Immature natural killer cell (primary cell): Measurements from ENCODE around the gene ERCC2. TPM values are rescaled to one million over a fixed set of nuclear protein-coding genes. Genes with fewer than 3 reads are reported as not detected.

Source experiments
- DNase-seq, 3 donors: peaks; one replicate each; pipeline ENCODE4 v3.0.0; 2022; ENCODE audit warnings: mixed read lengths in 1 of 3
- H3K27ac Mint-ChIP-seq, 6 donors: one replicate each; pipeline ENCODE4 v1.8.0; 2020; ENCODE audit warnings: mixed read lengths in 6 of 6, mild to moderate bottlenecking in 5 of 6, inconsistent platforms in 4 of 6, moderate library complexity in 3 of 6
- H3K27me3 Mint-ChIP-seq, 3 donors: one replicate each; pipeline ENCODE4 v1.8.0; 2020 to 2021; ENCODE audit warnings: low read depth in 3 of 3, mild to moderate bottlenecking in 3 of 3, mixed read lengths in 3 of 3, moderate library complexity in 3 of 3, inconsistent platforms in 1 of 3
- H3K36me3 Mint-ChIP-seq, 3 donors: one replicate each; pipeline ENCODE4 v1.8.0; 2020; ENCODE audit warnings: mixed read lengths in 3 of 3, inconsistent platforms in 2 of 3, mild to moderate bottlenecking in 2 of 3
- H3K4me1 Mint-ChIP-seq, 2 donors: one replicate each; pipeline ENCODE4 v1.8.0; 2020; ENCODE audit warnings: inconsistent platforms in 2 of 2, mild to moderate bottlenecking in 2 of 2, mixed read lengths in 2 of 2, moderate library complexity in 1 of 2
- H3K4me3 Mint-ChIP-seq, 5 donors: one replicate each; pipeline ENCODE4 v1.8.0; 2020; ENCODE audit warnings: mild to moderate bottlenecking in 5 of 5, mixed read lengths in 5 of 5, inconsistent platforms in 3 of 5, moderate library complexity in 3 of 5
- H3K9me3 Mint-ChIP-seq, 6 donors: one replicate each; pipeline ENCODE4 v1.8.0; 2020; ENCODE audit warnings: mild to moderate bottlenecking in 6 of 6, mixed read lengths in 6 of 6, inconsistent platforms in 4 of 6, moderate library complexity in 3 of 6
- polyA plus RNA-seq, 3 donors: library from polyadenylated mRNA; unstranded; fragments of 300-500 nt; fragmentation: Illumina TruSeq; gene quantifications; one replicate each; pipeline ENCODE4 v1.2.3, GENCODE V29; 2021

ERCC2 gene
- polyA plus RNA-seq, 3 donors from 2014 or later: 2.4 to 8.7 (median 3.1) TPM

DNA sequence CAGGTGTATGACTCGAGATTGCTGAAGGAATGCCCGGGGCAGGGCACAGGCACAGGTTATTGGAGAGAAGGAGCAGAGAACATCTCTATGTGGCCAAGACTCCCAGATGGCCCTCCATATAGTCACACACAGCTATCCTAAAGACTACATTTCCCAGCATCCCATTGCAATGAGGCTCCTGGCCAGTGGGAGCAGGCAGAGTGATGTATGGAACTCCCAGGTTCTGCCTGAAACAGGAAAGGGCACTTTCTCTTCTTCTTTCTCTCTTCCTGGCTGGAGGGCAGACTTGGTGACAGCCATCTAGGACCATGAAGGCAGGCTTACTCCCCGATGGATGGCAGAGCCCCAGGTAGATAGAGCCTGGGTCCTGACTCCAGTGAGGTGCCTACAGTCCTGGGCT is 21.0 kb upstream of the ERCC2 start:
- H3K27ac Mint-ChIP-seq: no peak overlapping the region
- no peak overlapping the region for H3K4me3 Mint-ChIP-seq
- no peaks in the 10 kb centered on the region for H3K9me3 Mint-ChIP-seq
- DNase-seq: no peak
- H3K27me3 Mint-ChIP-seq: peaks cover 1 to 16% (median 9%) of the 10 kb centered on the region in 3 donors
- H3K4me1 Mint-ChIP-seq: no peaks in the 10 kb centered on the region
- H3K36me3 Mint-ChIP-seq: no peaks in the 10 kb centered on the region

DNA sequence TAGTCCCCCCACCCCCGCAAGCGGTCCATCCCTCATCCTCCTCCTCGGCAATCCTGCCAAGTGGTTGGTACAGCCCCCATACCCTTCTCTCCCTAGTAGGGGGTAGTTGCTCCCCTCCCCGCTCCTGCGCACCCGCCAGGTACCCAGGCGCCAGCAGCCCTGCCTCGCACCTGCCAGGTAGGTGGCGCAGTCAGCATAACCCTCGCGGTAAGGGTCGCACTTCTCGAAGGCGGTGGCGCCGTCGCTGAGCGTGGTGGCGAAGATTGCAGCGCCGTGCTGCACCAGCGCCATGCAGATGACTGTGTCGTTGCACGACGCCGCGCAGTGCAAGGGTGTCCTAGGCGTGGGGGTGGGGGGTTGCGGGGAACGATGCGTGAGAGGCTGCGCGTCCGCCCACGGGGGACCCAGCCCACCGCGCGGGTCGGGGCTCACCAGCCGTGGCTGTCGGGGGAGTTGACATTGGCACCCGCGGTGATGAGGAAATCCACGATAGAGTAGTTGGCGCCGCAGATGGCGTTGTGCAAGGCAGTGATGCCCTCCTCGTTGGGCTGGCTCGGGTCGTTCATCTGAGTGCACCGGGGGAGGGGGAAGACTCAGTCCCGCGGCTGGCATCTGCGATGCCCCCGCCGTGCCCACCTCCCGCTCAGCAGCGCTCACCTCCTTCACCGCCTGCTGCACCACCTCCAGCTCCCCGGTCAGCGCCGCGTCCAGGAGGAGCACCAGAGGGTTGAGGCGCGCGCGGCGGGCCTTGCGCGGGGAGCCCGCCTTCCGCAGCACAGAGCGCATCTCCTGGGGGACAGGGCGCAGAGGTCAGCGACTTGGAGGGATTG is 15.2 kb upstream of the ERCC2 start:
- Mint-ChIP-seq H3K4me3 (no peak overlapping the region), H3K36me3 (no peaks in the 10 kb centered on the region), H3K9me3 (no peaks in the 10 kb centered on the region), H3K4me1 (no peaks in the 10 kb centered on the region), H3K27ac (peak overlapping the region in 1 of 6 donors; percentile 28), H3K27me3 (peaks cover 9 to 23% (median 18%) of the 10 kb centered on the region in 3 donors)
- DNase-seq: no peak

DNA sequence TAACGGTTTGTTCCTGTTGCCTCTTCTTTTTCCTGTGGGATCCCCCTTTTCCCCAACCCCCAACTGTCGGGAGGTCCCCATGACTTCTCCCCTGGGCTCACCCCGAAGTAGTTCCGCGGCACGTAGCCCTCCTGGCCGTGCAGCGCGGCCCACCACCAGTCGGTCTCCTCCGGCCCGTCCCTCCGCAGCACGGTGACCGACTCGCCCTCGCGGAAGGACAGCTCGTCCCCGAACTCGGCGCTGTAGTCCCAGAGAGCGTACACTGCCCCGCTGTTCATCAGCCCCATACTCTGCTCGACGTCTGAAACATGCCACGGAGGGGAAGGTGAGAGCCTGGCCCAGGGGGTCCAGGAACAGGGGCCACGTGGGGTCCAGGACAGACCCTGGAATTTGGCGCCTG is 12.1 kb upstream of the ERCC2 start:
- peak overlapping the region in 1 of 6 donors; percentile 8 for H3K27ac Mint-ChIP-seq
- no peaks in the 10 kb centered on the region for H3K36me3 Mint-ChIP-seq
- H3K9me3 Mint-ChIP-seq: no peaks in the 10 kb centered on the region
- H3K4me1 Mint-ChIP-seq: no peaks in the 10 kb centered on the region
- no peak for DNase-seq
- H3K27me3 Mint-ChIP-seq: peaks cover 9 to 12% (median 12%) of the 10 kb centered on the region in 3 donors
- no peak overlapping the region for H3K4me3 Mint-ChIP-seq

DNA sequence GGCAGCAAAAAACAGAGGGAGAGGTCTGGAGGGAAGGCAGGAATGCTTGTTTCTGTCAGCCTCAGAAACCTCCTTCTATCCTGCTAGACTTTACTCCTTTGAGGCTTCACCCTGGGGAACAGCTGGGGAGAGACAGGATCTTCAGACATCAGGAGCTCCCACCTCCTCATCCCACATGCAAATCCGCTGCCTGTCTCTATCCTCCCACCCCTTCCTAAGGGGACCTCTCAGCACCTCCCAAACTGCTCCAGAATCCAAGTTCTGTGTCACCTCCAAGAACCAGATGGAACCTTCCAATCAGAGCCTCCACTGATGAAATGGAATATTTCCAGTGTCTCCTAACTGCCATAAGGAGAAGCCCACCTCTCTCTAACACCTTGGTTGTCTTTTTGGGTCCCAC is 9.7 kb upstream of the ERCC2 start:
- H3K4me3 Mint-ChIP-seq: no peak overlapping the region
- peaks cover 4 to 7% (median 4%) of the 10 kb centered on the region in 3 donors for H3K27me3 Mint-ChIP-seq
- DNase-seq: no peak
- H3K27ac Mint-ChIP-seq: no peak overlapping the region
- H3K36me3 Mint-ChIP-seq: no peaks in the 10 kb centered on the region
- no peaks in the 10 kb centered on the region for H3K4me1 Mint-ChIP-seq
- no peaks in the 10 kb centered on the region for H3K9me3 Mint-ChIP-seq

DNA sequence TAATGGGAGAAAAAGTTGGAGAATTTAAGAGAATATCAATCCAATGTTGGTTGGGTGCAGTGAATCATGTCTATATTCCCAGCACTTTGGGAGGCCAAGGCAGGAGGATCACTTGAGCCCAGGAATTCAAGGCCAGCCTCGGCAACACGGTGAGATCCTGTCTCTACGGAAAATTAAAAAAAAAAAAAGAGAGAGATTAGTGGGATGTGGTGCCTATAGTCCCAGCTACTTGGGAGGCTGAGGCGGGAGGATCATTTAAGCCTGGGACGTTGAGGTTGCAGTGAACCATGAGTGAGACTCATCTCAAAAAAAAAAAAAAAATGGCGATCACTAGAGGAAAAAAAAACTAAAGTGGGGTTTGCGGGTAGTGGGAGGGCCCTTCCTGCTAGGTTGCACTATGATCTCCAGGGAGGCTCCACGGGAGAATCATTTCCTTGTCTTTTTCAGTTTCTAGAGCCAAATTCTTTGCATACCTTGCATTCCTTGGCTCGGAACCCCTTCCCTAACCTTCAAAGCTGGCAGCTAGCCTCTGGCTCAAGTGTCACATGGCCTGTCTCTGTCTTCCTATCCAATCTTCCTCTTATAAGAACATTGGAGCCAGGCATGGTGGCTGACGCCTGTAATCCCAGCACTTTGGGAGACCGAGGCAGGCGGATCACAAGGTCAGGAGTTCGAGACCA is 5.8 kb upstream of the ERCC2 start:
- no peak overlapping the region for H3K4me3 Mint-ChIP-seq
- no peaks in the 10 kb centered on the region for H3K9me3 Mint-ChIP-seq
- no peak for DNase-seq
- H3K27ac Mint-ChIP-seq: no peak overlapping the region
- H3K36me3 Mint-ChIP-seq: no peaks in the 10 kb centered on the region
- H3K27me3 Mint-ChIP-seq: peaks cover 0 to 4% (median 2%) of the 10 kb centered on the region in 3 donors
- H3K4me1 Mint-ChIP-seq: no peaks in the 10 kb centered on the region

DNA sequence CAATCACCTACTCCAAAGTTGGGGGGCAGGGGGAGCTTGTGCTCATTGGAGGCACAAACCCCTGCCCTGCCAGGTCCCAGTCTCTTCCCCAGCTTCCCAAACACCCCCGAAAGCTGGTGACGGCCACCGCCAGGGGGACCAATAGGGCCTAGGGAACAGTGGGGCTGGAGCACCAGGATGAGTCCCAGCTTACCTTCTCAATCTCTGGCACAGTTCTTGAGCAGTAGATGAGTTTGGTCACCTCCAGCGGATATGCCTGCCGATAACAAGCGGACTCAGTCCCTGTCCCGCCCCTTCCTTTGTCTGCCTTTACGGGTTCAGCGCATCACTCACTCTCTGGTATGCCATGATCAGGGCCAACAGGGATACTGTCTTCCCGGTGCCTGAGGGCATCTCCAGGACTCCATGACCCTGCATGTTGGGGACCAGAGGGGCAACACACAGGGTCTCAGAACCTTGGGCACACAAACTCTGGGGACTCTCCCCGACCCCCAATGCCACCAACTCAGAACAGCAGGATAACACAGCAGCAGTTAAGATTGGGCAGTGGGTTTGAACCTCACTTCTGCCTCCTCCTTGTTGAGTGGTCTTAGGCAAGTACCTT is 1.5 kb downstream of the ERCC2 start:
- H3K9me3 Mint-ChIP-seq: no peaks in the 10 kb centered on the region
- no peak for DNase-seq
- peaks cover 11 to 18% of the 10 kb centered on the region in 2 donors for H3K4me1 Mint-ChIP-seq
- peak overlapping the region in 2 of 6 donors; percentile 15 to 21 for H3K27ac Mint-ChIP-seq
- H3K4me3 Mint-ChIP-seq: peak overlapping the region; percentile 34 to 70 (median 60)
- H3K36me3 Mint-ChIP-seq: no peaks in the 10 kb centered on the region
- peaks cover 1 to 7% (median 2%) of the 10 kb centered on the region in 3 donors for H3K27me3 Mint-ChIP-seq

DNA sequence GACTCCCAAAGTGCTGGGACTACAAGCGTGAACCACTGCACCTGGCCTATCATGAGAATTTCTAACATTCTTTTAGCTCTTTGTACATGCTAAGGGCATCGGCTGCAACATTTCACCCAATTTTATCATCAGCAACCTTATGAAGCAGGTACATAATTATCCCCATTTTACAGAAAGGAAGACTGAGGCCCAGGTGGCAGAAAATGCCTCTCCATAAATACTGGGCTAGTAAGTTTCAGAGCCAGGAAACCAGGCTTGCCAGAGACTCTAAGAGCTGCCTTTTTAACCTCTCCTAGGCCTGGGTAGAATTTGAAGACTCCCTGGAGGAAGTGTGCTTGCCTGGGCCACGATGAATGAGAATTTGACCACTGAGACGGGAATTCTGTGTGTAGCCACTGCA is 2.2 kb downstream of the ERCC2 start:
- peak overlapping the region in 1 of 6 donors; percentile 19 for H3K27ac Mint-ChIP-seq
- H3K4me3 Mint-ChIP-seq: peak overlapping the region in 3 of 5 donors; percentile 30 to 46 (median 44)
- H3K36me3 Mint-ChIP-seq: no peaks in the 10 kb centered on the region
- DNase-seq: no peak
- H3K9me3 Mint-ChIP-seq: no peaks in the 10 kb centered on the region
- H3K27me3 Mint-ChIP-seq: peaks cover 1 to 7% (median 2%) of the 10 kb centered on the region in 3 donors
- peaks cover 11 to 18% of the 10 kb centered on the region in 2 donors for H3K4me1 Mint-ChIP-seq

DNA sequence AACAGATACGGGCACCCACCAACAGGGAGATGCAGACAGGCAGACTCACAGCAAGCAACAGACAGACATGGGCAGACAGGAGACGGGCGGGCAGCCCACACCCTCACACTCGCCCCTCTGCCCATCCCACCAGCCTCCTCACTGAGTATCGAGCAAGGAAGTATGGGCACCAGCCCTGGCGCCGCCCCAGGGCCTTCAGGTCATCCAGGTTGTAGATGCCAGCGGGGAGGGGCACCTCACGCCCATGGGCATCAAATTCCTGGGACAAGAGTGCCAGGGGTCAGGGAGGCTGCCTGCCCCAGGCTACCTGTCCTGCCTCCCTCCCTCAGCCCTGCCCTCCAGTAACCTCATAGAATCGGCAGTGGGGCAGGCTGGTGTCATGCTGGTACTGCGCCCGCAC is 5.7 kb downstream of the ERCC2 start:
- peaks cover 0 to 11% (median 4%) of the 10 kb centered on the region in 3 donors for H3K36me3 Mint-ChIP-seq
- DNase-seq: no peak
- H3K4me3 Mint-ChIP-seq: no peak overlapping the region
- no peaks in the 10 kb centered on the region for H3K27me3 Mint-ChIP-seq
- H3K9me3 Mint-ChIP-seq: no peaks in the 10 kb centered on the region
- peaks cover 3 to 11% of the 10 kb centered on the region in 2 donors for H3K4me1 Mint-ChIP-seq
- no peak overlapping the region for H3K27ac Mint-ChIP-seq

DNA sequence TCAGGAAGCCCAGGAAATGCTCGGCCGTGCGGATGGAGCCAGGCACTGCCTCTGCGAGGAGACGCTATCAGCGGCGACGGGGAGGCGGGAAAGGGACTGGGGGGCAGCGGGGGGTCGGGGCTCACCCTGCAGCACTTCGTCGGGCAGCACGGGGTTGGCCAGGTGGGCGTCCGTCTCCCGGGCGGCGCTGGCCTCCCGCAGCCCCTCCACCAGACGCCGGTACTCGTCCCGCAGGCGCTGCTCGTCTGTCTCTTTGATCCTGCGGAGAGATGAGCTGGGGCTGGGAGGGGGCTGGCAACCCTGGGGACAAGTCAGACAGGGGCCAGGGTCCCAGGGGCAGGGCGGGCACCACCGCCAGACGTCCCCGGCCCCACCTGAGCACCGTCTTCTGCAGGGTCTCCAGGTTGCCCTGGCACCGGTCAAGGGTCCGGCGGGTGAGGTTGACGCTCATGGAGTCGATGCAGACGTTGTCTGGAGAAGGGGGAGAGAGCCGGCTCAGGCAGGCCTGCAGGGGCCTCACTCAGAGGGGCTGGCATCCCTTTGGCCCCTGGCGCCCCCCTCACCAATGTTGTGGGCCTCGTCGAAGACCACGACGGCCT is 6.4 kb downstream of the ERCC2 start:
- H3K4me1 Mint-ChIP-seq: peaks cover 3 to 8% of the 10 kb centered on the region in 2 donors
- H3K27me3 Mint-ChIP-seq: no peaks in the 10 kb centered on the region

DNA sequence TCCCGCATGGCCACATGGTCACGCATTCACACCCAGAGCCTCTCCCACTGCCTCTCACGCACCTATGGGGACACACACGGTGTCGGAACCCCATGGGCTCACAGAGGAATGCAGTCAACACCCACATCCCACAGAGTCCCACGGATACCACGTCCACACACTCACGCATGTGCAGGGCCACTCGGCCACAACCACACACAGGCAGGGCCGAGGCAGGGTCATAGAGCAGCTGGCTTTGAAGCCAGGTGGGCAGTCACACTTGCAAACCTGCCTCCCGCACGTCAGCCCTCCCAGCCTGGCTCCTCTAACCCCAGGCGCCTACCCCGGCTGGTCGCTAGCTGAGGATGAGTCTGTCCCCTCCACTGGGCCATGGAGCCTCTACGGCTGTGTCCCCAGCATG is 8.1 kb downstream of the ERCC2 start:
- H3K4me1 Mint-ChIP-seq: no peaks in the 10 kb centered on the region
- H3K4me3 Mint-ChIP-seq: no peak overlapping the region
- DNase-seq: no peak
- no peak overlapping the region for H3K27ac Mint-ChIP-seq
- peaks cover 6 to 25% (median 17%) of the 10 kb centered on the region in 3 donors for H3K36me3 Mint-ChIP-seq
- no peaks in the 10 kb centered on the region for H3K9me3 Mint-ChIP-seq
- H3K27me3 Mint-ChIP-seq: no peaks in the 10 kb centered on the region

More for the DNA sequence above, 6.4 kb downstream of the ERCC2 start:
- H3K36me3 Mint-ChIP-seq: peaks cover 1 to 14% (median 5%) of the 10 kb centered on the region in 3 donors
- H3K9me3 Mint-ChIP-seq: no peaks in the 10 kb centered on the region
- no peak for DNase-seq
- H3K4me3 Mint-ChIP-seq: no peak overlapping the region
- H3K27ac Mint-ChIP-seq: no peak overlapping the region

DNA sequence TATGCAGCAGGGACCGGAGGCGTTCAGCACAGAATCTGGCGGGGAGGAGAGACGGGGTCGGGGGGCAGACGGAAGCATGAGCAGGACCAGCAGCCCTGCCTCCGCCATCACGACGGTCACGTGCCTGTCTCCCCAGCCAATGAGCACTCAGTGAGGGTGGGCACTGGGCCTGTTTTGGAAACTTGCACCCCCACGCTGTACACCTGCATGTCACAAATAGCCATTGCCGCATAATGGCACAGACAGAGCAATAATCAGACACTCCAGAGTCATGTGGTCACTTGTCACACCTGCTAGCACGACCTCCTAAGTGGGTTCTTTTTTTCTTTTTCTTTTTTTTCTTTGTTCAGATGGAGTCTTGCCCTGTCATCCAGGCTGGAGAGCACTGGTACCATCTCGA is 8.8 kb downstream of the ERCC2 start:
- Mint-ChIP-seq H3K9me3 (no peaks in the 10 kb centered on the region), H3K4me3 (no peak overlapping the region), H3K27ac (no peak overlapping the region), H3K4me1 (no peaks in the 10 kb centered on the region), H3K27me3 (no peaks in the 10 kb centered on the region), H3K36me3 (peaks cover 6 to 25% (median 17%) of the 10 kb centered on the region in 3 donors)
- DNase-seq: no peak

DNA sequence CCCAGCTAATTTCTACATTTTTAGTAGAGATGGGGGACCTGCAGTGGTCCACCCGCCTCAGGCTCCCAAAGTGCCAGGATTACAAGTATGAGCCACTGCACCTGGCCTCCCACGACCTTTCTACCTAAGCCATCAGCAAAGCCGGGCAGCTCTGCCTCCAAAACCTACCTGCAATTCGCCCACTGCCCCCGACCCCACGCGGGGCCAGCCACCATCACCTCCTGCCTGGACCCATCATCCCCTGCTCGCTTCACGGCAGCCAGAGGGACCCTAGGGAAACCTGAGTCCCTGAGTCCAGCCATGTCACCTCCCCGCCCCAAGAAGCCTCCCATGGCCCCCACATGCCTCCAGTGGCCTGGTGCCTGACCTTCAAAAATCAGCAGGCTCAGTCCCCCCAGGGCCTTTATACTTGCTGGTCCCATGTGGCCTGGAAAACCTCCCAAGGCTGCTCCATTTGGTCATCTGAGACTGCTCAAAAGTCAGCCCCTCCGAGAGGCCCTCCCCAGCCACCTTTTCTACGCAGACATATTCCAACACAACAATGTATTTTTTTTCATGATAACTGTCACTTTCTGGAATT is 12.1 kb downstream of the ERCC2 start:
- peaks cover 0 to 2% of the 10 kb centered on the region in 2 donors for H3K4me1 Mint-ChIP-seq
- no peaks in the 10 kb centered on the region for H3K9me3 Mint-ChIP-seq

DNA sequence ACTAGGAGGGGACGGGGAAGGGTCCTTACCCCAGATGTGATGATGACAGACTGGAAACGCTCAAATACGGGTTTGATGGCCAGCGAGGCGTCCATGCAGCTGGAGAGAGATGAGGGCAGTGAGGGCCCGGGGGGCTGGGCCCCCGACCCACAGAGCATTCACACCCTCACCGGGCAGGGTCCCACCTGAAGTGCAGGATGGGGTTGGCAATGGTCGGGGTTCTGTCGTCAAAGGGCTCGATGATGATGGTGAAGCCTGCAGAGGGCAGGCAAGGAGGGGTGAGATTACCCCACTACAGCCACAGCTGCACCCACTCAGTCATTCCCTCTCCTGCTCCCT is 13.0 kb downstream of the ERCC2 start:
- Mint-ChIP-seq H3K27ac (peak overlapping the region in 1 of 6 donors; percentile 31), H3K4me1 (peaks cover 0 to 2% of the 10 kb centered on the region in 2 donors), H3K36me3 (peaks cover 6 to 35% (median 22%) of the 10 kb centered on the region in 3 donors), H3K4me3 (no peak overlapping the region), H3K27me3 (no peaks in the 10 kb centered on the region), H3K9me3 (no peaks in the 10 kb centered on the region)
- DNase-seq: no peak

More for the DNA sequence above, 12.1 kb downstream of the ERCC2 start:
- Mint-ChIP-seq H3K4me3 (no peak overlapping the region), H3K36me3 (peaks cover 6 to 33% (median 21%) of the 10 kb centered on the region in 3 donors), H3K27me3 (no peaks in the 10 kb centered on the region), H3K27ac (no peak overlapping the region)
- DNase-seq: no peak
